GM21360 (cell line): Measurements from ENCODE around the gene RAE1.

Experiments
- ATAC-seq: cut with Tn5 transposase; IDR thresholded peaks from one replicate; pipeline ENCODE4 v1.9.1; 2021; ENCODE audit warnings: mild to moderate bottlenecking, moderate library complexity; ENCODE audit not compliant: unreplicated experiment

The RAE1 gene

DNA sequence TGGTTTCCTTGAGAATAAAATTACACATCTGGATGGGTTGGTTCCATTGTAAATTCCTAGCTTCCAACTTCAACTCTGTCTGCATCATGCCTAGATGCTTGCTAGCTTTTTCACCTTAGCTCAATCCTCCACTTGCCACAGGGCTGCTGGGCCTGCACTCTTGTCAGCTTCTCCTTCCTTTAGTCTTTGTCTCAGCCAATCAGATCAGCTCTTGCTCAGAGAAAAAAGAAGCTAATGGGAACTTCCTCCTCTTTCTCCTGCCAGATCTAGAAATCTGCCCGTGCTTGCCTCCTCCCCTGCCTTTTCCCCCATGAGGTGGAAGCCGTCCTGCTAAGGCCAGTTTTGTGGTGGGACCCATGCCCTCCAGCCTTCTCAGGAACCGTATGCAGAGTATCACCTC lies 18.5 kb downstream of the RAE1 start:
- ATAC-seq, result no peak

DNA sequence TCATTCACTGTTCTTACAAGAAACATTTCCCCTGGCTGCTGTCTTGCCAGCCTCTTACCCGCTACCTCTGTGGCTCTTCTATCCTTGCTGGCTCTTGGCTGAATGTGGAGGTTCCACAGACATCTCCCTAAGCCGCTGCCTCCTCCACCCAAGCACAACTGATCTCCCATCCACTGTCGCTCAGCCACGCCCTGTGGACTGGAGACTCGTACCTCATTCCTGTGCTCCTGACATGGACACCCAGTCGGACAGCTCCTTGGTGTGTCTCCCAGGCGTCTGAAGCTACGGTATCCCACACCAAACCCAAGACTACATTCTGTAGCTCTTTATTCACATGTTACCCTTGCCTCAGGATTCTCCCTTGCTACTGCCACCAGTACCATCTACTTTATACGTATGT lies 19.3 kb downstream of the RAE1 start:
- no peak for ATAC-seq

DNA sequence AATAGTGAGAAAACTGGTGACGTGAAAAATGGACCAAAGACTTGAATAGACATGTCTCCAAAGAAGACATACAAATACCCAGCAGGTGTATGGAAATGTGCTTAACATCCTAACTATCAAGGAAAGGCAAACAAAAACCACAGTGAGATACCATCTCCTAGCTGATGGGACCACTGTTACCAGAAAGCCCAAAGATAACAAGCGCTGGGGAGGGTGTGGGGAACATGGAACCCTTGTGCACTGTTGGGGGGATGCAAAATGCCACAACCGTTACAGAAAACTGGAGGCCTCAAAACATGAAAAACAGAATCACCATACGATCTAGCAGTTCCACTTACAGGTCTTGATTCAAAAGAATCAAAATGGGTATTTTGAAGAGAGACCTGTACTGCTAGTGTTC lies 20.3 kb downstream of the RAE1 start:
- no peak for ATAC-seq

DNA sequence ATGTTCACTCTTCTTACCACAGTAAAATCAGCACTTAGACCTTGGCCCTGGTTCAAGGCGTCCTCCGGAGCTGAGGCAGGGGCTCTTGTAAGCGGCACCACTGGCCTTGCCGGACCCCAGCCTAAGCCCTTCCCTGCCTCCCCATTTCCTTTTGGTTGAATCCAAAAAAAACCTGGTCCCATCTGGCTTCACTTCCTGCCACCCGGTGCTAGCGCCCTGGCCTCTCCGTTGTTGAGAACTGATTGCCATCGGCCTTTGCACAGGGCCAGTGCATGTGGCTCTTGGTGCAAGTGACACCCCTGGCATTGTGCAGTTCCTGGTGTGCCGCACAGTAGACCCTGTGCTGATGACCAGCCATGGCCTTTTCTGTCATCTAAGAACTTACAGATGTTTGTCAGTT lies 21.1 kb downstream of the RAE1 start:
- no peak for ATAC-seq

DNA sequence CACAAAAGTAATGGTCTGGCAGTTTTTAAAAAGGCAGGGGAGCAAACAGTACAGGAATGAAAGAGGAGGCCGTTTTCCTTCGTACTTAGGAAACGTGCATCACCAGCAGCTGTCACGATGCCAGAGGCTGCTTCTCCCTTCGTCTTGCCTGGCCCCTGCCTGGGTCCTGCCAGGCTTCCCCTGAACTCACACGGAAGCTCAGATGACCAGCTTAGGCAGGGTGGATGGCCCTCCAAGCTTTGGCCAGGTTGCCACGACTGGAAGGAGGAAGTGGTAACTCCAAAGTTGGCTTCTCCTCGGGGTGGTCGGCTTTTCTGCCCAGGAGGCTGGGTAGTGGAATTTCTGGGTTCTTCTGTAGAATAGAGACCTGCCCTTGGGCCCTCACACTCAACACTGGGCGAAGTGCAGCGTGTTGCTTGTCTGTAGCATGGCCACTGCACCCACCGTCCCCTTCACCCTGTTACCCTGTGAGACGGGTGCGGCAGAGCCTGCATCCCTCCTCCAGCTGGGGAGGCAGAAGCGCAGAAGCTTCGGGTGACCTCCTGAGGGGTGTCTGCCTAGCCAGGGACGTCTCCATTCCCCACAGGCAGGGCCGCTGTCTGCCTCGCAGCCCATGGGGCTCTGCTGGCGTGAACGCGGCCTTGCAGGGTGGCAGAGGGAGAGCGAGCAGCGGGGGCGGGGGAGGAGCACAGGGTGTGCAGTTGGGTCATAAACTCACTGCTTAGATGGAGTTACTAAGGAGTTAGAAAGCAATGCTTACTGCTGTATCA lies 21.7 kb downstream of the RAE1 start:
- ATAC-seq, result no peak

DNA sequence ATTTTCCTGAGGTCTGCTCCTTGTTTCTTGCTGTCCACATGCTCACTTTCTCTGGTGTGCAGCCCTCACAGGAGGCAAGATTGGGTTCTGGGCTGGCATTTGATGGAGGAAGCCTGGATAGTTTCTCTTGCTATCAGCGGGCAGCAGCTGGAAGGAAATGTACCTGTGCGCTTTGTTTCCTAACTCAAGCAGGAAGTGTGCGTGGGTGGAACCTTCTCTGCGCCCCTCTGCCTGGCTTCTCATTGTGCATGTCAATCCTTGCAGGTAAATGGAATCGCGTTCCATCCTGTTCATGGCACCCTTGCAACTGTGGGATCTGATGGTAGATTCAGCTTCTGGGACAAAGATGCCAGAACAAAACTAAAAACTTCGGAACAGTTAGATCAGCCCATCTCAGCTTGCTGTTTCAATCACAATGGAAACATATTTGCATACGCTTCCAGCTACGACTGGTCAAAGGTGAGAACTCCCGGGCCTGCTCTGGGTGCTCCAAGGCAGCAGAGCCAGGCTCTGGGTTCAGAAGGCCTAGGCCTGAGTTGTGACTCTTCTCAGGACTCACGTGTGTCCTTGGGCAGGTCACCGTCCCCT lies 23.4 kb downstream of the RAE1 start:
- no peak for ATAC-seq

DNA sequence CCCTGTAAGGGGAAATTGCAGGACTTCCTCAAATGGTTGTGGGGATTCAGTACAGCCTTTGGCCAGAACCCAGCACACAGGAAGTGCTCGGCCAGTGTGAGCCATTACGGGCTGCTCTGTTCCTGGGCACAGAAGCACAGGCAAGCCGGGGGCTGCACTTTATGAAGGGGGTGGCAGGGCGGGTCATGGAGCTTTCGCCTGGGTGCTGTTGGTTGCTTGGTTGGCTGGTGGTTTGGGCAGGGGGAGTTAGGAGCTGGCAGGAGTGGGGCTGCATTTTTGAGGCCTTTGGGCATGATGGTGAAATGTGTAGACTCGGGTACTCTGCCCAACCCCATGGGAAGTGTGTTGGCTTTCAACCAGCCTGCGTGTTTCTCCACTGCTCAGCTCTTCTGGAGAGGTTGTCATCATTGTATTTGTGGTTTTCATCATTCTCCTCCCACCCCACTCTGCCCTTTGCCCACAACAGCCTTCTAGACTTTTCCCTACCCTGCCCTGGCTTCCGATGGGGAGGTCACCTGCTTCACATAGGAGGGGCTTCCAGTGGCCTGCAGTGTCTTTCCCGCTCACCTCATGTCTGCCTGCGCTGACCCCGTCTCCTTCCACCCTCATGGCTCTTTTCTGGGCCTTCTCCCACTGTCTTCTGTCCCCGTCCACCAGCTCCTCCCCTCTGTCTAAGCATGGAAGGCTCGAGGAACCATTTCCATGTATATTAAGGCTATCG lies 24.0 kb downstream of the RAE1 start:
- no peak for ATAC-seq

DNA sequence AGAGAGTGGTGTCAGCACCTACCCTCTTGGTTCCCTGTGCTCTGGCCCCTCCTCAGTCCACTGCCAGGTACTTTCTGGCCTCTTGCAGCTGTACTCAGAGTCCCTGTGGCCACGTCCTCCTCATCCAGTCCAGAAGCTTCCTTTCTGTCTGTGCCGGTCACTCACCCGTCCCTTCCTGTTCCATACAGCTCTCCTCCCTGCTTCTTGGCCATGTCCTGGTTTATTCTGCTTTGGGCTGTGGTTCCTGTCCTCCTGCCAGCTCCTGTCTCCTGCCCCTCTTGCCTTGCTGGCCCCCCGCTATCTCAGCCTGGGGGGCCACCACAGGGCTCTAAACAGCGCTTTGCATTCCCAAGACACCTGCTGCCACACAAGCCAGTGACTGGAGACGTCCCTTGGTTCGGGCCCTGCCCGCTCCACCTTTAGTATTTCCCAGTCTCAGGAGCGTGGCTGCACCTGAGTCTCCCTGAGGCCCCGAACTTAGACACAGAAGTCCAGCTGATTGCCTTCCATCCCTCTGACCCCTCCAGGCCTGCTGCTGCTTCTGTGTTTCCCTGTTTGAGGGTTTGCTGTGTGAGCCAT lies 24.7 kb downstream of the RAE1 start:
- ATAC-seq, result no peak

DNA sequence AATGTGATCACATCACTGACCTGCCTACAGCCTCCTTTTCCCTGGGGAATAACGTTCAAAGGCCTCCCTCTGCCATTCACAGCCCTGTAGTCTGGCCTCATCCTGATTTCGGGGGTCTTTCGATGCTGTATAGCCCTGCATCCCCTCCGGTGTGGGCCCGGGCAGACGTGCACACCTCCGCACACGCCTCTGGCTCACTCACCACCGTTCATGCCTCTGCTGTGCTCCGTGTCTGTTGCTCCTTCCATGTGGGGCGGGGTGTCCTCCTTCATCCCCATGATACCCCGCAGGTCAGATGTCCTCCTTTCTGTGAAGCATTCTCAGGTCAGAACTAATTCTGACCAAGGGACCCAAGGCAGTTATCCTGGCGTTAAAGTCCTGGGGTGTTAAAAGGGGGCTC lies 26.3 kb downstream of the RAE1 start:
- ATAC-seq, result no peak

DNA sequence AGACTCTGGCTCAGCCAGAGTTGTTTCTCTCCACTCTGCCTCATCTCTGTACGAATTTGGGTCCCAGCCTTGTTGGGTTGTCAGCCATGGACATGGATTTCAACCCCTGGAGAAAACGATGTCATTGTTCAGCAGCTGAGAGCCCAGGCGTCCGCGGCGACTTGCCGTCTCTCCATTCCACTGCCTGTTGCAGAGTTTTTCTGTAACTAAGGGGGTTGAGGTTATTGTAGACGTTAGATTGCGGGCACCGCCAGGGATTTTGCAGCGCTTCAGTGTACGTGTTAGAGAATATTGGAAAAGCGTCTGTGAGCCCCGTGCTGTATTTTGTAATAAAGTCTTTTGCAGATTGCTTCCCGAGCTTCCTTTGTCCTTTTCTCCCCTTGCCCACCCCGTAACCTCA lies 27.1 kb downstream of the RAE1 start:
- ATAC-seq, result no peak

DNA sequence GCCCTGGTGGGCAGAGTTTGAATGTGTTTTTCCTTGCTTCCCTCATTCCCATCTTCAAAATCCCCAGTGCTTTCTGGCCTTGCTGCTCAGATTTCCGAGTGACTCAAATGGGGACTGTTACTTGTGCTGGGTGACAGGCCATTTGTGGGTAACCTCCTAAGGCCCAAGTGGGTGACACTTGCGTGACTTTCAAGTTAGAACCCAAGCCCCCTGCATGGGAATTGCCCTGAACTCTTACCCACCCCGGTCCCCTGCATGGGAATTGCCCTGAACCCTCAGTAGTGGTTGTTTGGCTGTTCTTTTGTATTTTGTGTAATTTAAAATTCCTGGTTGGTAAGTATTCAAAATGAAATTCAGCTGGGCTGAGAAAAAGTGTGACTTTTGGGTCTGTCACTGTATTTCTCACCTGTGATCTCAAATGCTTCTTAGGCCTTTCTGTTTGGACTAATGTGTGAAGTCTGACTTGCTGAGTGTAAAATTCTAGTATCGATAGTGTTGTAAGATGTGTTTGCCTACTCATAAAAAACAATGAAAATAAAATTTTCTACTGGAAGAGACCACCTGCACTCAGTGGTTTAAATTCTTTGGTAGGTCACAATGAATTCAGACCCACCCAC lies 27.7 kb downstream of the RAE1 start:
- ATAC-seq, result no peak

DNA sequence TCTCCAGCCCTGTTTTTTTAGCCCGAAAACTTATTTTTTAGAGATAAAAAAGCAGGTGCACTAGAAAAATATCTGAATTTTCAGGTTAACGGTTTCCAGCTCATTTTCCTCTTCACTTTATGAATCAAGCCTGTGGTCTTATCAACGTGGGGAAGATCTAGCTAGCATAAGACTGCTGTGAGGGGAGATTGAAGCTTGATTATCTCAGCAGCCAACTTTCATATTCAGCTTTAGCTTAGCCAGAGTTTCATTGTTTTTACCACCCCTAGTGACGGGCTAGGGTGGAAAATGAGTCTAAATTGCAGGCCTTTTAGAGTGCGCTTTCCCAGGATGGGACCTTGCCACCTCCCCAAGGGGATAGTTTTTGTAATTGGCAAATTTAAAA lies 28.2 kb downstream of the RAE1 start:
- no peak for ATAC-seq

DNA sequence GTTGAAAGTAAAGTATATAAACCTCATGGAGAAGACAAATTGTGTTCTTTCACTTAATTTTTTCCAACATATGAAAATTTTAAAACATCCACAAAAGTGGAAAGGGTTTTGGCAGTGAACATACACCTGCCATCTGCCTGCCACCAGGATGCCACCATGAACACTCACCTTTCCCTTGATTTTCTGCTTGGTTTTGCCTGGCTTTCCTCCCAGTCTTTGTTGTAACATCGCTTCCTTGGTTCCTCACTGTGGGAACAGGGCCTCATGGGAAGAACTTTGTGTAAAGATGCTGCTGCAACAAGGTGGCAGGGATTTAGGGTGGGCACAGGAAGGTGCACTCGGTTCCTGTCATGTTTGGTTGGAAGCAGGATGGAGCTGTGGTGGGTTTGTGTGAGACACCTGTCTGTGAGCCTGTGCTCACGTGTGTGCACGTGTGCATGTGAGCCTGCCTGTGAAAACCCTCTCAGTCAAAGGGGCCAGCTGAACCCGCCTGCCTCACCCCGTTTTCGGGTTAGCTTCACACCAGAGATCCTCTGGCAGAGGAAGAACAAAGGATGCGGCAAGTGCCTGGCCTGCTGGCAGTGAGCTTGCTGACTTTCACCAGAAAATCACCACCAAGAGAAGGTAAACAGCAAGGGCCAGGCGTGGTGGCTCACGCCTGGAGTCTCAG lies 29.2 kb downstream of the RAE1 start:
- no peak for ATAC-seq

DNA sequence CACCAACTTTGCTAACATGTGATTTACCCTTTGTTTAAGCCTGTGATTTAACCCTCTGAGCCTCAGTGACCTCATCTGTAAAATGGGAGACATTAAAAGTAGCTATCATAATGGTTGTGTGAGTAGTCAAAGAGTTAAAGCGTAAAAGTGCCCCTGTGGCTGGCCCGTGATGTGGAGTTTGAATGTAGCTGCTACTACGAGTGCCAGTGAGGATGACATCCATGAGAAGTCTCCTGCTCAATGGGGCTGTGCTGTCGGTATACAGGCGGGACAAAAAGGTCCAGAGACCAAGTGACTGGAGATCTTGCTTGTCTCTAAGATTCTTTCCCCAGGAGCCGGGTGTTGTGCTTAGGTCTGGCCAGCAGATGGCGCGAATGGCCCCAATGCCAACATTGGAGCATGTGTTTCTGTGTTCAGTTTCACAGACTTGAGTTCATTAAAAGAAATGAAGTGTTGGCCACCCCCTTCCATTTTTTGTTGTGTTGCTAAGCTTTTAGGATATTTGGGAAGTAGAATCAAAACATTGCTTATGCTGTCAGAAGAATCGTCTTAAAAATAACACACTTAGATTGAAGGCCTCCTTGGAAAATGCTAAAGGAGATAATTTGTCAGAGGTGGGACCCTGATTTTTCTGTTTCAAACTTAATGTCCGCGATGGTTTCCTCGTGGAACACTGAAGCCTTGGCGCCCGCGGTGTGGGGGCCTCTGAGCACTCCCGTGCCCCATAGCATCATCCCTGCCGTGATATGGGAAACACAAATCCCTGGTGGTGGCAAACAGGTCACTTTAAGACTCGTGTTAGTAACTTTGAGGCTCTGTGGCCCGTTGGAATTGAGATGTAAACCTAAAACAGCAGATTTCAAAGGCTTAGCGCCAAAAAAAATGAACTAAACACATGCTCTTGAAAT lies 30.8 kb downstream of the RAE1 start:
- no peak for ATAC-seq

DNA sequence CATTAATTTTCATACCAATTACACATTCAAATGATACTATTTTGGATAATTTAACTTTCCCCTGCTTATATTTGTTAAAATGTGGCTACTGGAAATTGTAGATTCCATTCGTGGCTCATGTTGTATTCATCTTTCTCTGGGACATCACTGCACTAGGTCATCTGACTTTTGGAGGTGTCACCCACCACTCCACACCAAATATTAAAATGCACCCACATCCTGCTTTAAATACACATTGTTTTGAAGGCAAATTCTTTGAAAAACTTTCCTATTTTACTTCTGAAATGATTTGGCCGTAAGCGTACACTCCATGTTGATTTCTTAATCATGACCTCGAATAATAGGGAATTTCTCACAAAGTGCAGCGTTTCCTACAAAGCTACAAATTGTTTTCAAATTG lies 31.5 kb downstream of the RAE1 start:
- ATAC-seq, result no peak

DNA sequence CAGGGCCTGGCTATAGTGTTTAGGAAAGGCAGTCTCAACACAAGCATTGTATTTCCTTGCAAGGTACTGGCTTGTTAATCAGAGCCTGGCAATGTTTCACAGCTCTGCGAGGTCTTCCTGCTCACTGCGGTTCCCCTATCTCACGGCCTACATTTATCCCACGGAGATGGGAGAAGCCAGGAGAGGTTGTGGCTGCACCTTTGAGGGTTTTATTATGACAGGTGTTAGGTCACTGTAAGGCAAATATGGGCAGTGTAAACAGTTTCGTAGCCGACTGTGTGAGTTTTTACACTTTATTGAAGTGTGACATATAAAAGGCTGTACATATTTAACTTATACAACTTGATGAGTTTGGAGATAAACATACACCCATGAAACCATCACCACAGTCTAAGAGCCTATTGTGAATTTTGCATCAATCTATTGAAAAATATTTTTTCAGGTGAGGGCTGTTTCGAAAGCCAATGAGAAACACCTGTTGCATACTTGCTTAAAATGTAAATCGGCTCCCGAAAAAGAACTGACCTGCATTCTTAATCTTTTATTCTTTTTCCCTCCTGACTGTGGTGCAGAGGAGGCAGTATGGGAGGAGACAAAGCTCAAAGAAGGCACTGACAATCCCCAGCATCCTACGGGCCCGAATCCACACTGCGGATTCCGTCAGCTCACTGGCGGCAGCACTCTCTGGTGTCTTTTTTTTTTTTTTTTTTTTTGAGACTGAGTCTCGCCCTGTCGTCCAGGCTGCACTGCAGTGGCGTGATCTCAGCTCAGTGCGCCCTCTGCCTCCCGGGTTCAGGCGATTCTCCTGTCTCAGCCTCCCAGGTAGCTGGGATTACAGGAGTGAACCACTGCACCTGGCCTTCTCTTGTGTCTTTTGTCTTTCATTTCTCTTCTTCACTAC lies 32.6 kb downstream of the RAE1 start:
- ATAC-seq, result no peak

DNA sequence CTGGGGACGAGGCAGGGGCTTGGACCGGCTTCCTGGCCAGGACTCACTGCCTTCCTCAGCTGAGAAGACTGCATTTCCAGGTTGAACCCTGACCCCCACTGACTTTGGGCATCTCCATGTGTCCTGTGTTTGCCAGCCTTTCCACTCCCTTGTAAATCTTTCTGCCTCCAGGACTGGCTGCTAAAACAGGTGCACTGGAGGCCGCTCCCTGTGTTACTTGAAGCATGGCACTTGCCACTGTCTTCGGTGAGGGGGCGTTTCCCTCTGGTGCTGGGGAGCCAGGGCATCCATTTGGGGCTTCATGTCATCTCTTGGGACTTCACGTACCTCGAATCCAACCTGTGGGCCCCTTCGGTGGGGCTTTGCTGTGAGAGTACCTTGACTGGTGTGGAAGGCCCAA lies 33.4 kb downstream of the RAE1 start:
- ATAC-seq, result no peak

DNA sequence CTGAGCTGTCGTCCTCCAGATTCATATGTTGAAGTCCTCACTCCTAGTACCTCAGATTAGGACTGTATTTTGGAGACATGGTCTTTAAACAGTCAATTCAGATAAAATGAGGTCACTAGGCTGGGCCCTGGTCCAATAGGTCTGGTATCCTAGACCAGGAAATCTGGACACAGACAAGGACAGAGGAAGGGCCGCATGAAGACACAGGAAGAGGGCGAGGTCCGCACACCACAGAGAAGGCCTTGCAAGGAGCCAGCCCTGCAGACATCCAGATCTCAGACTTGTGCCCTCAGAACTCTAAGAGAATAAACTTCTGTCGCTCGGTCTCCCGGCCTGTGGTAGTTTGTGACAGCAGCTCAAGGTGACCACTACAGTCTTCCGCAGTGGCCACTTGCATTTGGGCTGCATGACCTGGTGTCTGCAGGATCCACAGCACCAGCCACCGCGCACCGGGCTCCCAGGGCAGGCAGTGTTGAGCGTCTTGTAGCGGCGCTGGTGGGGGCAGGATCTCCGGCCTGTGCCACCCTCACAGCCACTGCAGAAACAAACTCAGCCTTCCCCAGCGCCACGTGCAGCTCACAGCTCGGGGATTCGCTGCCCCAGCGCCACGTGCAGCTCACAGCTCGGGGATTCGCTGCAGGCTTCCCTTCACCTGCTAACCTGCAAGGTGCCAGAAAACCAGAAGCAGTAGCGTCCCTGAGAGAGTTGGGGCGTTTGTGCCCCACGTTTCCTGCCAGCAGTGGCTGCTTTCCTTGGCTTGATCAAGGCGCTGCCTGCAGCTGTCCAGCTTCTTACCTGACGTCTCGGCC lies 34.1 kb downstream of the RAE1 start:
- ATAC-seq, result no peak
